AG09319 (cell line): ENCODE results near the gene FLAD1.

Source experiments
- DNase-seq: peaks from one replicate; pipeline ENCODE4 v3.0.0-alpha.2; 2010; ENCODE audit warnings: low read depth; ENCODE audit errors: extremely low read depth
- CTCF ChIP-seq: IDR thresholded peaks from 2 replicates; pipeline ENCODE4 v1.5.1; 2011; ENCODE audit warnings: low read depth, mild to moderate bottlenecking, inconsistent platforms, low read length, moderate library complexity

Gene FLAD1

GRCh38 chr1:154958681-154959425 lies 24.3 kb upstream of the FLAD1 start:
- TF ChIP-seq CTCF = no peak
- no peak for DNase-seq

GRCh38 chr1:154959426-154959780 lies 23.7 kb upstream of the FLAD1 start:
- TF ChIP-seq CTCF = no peak
- no peak for DNase-seq

- no peak for TF ChIP-seq CTCF
- no peak for DNase-seq
These were observed 22.6 kb upstream of the FLAD1 start for GRCh38 chr1:154960446-154961136.

GRCh38 chr1:154961207-154962155 lies 21.7 kb upstream of the FLAD1 start, which contains the start of gene PYGO2:
TSS of gene PYGO2 (minus strand) at chr1:154961782. CDS start at chr1:154961576, 206 bp downstream.
- TF ChIP-seq CTCF = no peak; the same call in 1 of the 2 replicates
- no peak for DNase-seq

GRCh38 chr1:154962156-154962749 lies 20.9 kb upstream of the FLAD1 start:
- TF ChIP-seq CTCF = no peak
- DNase-seq = no peak

GRCh38 chr1:154962795-154963330 lies 20.3 kb upstream of the FLAD1 start:
- no peak for TF ChIP-seq CTCF
- DNase-seq = no peak
